Activated CD4-positive, alpha-beta T cell treated with anti-CD3 and anti-CD28 coated beads for 4 hours (primary cell): ENCODE data around the gene OTUB1.

ENCODE experiments used
- DNase-seq, 2 donors: peaks; one replicate each; pipeline ENCODE4 v3.0.0-alpha.2; 2020

The OTUB1 gene

DNA sequence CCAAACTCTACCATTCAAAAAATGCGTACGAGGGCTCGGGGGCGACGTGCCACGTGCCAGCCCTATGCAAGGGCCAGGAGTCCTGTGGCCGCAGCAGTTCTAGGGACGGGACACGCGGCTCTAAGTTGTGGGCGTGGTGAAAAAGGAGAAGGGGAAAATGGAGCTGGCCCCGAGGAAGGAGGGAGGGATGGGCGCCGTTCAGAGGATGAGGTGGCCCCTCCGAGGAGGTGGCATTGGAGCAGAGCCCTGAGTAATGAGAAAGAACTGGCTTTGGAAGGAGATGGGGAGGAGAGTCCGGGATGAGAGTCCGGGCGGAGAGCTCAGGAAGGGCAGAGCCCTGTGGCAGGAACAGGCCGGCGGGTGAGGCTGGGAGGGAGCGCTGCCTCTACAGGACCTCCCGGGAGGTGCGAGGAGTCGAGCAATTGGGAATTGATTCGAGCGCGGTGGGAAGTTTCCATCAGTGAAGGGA is 21.0 kb downstream of the OTUB1 start:
- DNase-seq, result no peak

DNA sequence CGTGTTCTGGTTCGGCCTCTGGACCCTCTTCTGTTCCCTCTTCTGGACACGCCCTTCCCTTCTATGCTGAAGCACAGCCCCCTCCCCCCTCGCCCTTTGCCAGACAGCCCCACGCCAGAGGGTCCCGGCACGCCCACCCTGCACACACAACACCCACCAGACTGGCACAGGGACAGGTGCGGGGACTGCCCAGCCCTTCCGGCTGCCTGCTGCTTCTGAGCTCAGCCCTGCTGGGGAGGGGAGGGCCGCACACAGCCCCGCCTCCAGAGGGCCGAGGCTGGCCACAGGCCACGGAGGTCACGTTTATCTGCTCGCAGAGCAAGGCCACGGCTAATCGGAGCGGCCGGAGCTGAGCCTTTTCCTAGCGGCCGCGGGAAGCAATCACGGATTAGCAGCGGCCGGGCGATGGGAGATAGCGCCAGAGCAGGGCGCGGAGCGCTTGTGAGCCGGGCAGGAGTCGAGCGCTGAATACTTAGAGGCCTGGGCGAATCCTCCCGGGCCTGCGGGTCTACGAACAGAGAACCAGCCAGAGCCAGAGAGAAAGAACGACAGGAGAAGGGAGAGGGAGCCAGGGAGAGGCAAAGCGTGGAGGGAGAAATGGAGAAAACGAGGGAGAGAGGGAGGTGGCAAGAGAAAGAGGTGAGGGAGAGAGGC is 21.5 kb downstream of the OTUB1 start:
- DNase-seq, result no peak

DNA sequence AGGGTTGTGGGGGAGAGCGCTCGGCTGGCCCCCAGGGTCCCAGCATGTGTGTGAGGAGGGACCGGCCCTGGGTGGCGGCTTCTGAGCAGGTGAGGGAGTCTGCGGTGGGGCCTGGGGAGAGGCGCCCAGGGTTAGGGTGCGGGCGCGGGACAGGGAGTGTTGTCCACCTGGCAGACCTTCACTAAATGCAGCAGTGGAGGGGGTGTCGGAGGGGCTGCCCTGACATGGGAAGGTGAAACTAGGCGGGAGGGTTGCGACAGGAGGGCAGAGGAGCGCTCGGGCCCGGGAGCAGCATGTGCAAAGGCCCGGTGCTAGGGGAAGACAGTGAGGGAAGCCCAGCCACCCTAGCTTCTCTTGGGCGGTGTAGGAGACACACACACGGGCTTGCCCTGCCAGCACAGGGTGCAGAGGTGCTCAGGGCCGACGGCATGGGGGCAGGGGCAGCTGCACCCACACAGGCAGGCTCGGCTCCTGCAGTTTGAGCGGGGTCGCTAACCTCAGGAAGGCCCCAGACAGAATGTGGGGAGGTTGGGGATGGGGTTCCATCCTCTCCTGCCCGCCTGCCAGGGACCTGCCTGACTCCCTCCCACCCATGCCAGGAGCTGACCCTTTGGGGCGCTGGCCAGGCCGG is 22.2 kb downstream of the OTUB1 start:
- DNase-seq, result no peak

DNA sequence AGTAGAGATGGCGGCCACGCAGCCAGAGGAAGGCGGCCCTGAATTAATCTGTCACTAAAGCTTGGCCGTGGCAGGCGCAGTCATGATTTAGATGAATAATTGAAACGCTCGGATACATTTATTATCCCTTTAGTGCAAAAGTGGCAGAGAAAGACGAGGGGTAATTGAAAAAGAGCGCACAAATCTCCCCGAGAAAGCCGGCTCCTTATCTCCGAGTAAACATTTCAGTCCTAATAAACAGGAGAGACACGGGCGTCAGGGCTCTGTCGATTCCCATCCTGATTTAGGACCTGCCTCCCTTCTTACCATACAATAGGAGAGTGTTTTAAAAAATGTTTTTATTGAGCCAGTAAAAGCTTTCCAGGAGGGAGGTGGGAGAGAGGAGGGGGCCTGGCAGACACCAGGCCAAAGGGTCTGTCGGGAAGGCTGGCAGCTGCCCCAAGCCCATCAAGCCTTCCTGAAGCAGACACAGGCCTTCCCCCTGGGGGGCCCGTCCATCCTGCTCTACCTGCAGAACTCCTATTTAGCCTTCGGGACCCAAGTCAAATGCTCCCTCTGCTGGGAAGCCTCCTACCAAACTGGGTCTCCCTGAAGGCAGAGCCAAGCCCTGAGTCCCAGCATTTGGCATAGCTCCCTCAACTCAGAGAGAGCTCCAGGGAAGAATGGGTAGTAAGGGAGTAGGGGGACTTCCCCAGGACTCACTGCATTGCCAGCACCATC is 22.8 kb downstream of the OTUB1 start:
- DNase-seq, result no peak

- no peak for DNase-seq
These were observed 23.5 kb downstream of the OTUB1 start for GRCh38 chr11:64009710-64010109.

DNA sequence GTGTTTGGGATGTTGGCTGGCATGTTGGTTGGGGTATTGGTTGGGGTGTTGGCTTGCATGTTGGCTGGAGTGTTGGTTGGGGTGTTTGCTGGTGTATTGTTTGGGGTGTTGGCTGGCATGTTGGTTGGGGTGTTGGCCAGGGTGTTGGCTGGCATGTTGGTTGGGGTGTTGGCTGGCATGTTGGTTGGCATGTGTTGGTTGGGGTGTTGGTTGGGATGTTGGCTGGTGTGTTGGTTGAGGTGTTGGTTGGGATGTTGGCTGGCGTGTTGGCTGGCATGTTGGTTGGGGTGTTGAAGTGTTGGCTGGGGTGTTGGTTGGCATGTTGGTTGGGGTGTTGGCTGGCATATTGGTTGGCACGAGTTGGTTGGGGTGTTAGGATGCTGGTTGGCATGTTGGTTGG is 24.5 kb downstream of the OTUB1 start:
- DNase-seq, result no peak

- DNase-seq, result no peak
These were observed 25.1 kb downstream of the OTUB1 start for GRCh38 chr11:64011371-64011770.

DNA sequence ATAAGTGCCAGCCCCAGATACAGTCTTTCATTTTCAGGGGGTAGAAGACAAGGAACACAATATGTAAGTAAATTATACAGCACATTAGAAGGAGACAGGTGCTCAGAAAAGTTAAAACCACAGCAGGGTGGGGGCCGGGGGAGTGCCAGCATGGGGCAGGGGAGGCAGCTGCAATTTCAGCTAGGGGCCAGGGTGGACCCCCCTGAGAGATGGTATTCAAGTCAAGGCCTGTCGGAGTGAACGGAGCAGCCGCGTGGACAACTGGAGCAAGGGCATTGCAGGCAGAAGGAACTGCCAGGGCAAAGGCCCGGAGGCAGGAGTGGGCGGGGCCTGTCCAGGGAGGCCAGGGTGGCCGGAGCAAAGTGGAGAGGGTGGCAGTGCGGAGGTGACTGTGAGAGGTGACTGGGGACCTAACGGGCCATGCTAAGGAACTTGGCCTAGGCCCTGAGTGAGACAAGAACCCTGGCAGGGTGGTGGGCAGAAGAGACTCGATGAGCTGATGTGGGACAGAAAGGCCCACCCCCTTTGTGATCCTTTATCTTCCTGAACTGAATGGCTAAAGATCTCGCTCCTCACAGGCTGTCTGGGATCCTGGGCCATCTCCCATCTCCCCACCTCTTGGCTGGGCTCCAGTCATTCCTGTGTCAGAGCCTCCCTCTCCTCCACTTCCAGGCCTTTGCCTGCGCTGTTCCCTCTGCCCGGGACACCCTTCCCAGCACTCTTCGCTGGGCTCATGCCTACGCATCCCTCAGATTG is 27.1 kb downstream of the OTUB1 start:
- no peak for DNase-seq

DNA sequence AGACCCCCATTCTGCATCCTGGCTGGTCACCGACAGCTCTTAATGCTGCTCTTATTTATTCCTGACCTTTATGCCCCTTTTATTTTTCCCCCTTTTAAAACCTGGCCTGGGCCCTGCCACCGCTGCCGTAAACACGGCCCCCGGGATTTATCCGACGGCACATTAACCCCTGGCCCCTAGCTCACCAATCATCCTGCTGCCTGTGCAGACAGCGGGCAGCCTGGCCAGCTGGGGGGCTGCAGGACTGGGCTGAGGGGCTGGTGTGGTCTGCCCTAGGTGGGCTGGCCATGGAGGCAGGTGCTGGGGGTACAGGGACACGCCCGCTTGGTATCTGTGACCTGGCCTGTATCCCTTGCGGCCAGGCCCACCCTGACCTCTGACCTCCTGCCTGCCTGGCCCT is 28.1 kb downstream of the OTUB1 start:
- DNase-seq, result no peak

DNA sequence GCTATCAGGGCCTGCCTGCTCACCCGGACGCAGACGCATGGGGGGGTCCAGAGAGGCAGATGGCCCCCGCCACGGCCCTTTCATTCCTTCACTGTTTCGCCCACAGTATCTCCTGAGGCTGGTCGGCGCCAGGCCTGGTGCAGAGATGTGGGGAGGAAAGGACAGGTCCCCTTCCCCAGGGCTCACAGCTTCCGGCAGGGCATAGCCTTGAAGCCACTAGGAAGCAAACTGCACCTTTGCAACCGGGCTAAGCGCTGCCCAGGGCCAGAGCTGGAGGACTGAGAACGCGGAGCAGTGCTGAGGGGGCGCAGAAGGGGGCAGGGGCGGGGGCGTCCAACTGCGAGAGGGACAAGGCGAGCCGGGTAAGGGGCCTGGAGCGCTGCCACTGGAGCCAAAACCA is 29.3 kb downstream of the OTUB1 start:
- DNase-seq, result no peak

GRCh38 chr11:64015935-64016845 is 30.0 kb downstream of the OTUB1 start:
- DNase-seq, result no peak

- DNase-seq, result no peak
These were observed 31.6 kb downstream of the OTUB1 start for GRCh38 chr11:64017945-64018224.

DNA sequence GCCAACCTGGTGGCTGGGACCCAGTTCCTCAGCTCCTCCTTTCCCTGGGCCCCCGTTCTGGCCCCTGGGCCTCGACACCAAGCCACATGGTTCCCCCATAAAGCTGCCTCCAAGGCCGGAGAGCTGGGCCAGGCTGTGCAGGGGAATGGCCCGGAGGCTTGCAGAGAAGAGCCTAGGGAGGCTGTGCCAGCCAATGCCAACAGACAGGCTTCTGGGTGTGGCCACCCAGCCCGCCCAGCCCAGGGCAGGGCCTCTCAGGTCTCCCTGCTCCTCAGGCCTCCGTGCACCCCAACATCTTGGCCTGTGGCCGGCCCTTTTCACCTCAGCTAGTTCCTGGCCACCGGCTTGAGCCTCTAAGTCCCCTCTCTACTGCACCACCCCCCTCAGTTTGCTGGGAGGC is 32.1 kb downstream of the OTUB1 start:
- DNase-seq, result no peak

GRCh38 chr11:64019106-64020037 is 33.1 kb downstream of the OTUB1 start:
- DNase-seq, result no peak

DNA sequence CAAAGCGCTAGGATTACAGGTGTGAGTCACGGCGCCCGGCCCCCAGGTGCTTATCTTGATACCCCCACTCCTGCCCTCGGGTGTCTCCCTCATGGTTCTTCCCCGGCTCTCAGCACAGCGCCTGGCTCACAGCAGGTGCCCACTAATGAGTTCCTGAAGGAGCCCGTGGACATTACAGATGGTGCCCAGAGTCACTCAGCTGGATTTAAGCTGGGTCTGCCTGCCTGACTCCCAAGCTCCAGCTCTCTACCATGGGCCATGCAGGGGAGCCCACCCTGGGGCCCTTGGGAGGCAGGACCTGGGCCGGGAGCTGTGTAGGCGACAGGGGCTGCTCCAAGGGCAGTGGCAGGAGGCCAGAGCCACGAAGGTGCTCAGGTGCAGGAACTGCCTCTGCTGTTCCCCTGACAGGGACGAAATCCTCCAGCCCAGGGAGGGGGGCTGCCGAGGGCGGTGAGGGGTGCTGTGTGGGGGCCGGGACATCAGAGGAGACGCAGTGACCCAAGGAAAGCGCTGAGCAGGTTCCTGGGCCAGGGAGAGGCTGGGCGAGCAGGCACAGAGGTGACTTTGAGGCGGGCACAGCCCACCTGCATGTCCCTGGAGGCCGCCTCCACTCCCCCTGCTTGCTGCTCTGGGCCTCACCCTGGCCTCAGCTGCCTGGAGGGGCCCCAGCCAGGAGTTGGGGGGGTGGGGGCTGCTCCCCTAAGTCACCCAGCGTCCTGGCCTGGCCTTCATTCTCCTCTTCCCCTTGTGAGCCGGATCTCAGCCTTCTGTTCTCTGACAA is 34.9 kb downstream of the OTUB1 start:
- DNase-seq, result no peak

DNA sequence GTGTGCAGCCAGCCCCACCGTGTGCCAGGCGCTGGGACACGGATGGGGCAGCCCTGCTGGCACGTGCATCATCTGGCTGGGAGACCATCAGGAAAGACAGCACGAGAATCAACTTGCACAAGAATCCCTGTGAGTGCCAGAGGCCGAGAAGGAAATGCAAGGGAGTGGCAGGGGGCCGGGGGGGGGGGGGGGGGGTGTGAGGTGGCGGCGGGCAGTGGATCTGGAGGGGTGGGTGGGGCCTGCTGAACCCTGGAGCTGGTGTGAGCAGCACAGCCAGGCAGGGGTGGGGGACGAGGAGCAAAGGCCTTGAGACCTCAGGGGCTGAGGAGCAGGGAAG is 35.5 kb downstream of the OTUB1 start:
- DNase-seq, result no peak

DNA sequence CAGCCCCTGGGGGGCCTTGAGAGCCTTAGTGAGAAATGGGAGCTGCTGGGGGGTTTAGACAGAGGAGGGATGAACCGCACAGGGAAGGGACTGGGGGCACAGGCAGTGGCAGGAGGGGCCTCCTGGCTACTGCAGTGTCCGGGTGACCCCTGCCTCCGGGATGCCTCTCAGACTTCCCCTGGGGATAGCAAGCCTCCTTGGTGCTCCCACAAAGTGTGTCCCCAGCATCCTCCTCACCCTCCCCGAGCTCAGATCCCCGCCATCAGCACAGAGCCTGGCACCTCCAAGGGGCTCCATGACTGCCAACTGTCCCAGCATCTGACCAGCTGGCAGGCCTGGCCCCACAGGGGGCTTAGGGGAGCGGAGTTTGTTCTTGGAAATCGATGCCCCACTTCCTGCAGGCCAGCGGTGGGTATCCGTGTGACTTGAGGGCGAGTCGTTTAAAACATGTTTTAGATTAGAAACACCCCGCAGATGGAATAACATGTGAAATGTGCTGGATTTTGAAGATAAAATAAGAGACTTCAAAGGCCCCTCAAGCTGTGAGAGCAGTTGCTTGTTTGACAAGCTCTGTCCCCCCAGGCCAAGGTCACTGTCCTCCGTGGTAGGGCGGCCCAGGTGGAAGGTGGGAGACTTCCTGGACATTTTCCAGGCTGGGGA is 36.0 kb downstream of the OTUB1 start:
- no peak for DNase-seq

DNA sequence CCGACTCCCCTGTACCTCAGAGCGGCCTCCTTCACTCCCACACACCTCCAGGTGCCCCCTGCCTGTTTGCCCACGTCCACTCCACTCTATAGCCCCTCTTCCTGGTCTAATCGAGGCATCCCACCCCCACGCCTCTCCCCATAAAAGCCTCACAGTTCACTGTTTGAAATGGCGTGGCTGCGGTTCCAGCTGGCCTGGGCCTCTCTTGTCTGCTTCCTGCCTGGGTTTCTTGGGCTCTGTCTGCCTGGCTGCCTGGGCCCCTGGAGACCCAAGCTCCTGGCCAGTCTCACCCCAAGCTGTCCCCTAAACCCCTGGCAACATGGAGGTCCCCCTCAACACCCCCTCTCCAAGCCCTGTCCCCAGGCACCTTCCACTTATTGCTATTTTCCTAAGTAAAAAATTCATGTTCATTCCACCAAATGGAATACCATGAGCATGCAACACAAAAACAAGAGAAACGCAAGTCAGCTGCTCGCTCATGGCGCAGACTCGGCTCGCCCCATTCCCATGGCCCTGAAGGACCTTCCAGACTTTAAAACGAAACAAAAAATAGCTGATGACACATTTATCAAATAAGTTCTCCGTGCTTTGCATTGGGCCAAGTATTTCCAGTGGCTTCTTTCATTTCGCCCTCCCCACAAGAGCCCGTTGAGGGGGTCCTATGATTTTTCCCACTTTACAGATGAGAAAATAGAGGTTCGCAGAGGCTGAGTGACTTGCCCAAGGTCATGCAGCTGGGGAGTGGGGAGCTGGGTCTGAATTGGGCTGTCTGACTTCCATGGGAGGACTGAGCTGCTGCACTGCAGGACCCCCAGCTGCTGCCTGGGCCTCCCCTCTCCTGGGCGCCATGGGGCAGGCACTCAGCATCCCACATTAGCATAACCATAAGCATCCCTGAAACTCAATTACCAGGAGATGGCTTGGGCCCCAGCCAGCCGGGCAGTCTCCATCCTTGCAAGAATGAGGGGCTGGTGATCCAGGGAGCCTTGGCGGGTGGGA is 37.8 kb downstream of the OTUB1 start:
- DNase-seq, result no peak

GRCh38 chr11:64025205-64025604 is 39.0 kb downstream of the OTUB1 start:
- DNase-seq, result no peak
